Measurements from ENCODE around the gene KIF5A.

- TF ChIP-seq, protein P1, sequence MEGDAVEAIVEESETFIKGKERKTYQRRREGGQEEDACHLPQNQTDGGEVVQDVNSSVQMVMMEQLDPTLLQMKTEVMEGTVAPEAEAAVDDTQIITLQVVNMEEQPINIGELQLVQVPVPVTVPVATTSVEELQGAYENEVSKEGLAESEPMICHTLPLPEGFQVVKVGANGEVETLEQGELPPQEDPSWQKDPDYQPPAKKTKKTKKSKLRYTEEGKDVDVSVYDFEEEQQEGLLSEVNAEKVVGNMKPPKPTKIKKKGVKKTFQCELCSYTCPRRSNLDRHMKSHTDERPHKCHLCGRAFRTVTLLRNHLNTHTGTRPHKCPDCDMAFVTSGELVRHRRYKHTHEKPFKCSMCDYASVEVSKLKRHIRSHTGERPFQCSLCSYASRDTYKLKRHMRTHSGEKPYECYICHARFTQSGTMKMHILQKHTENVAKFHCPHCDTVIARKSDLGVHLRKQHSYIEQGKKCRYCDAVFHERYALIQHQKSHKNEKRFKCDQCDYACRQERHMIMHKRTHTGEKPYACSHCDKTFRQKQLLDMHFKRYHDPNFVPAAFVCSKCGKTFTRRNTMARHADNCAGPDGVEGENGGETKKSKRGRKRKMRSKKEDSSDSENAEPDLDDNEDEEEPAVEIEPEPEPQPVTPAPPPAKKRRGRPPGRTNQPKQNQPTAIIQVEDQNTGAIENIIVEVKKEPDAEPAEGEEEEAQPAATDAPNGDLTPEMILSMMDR (IDR thresholded peaks at IDR 0.05) = peak; percentile 53 to 94 (median 84)
- no peak for TF ChIP-seq POLR2A (IDR thresholded peaks at IDR 0.05)
Observed at GRCh38 chr12:57632958-57633840, 83.4 kb downstream of the KIF5A start, which contains the start of gene B4GALNT1.
